ENCODE data around the gene ZNF280D. TPM values are rescaled to one million over a fixed set of nuclear protein-coding genes. Genes with fewer than 3 reads are reported as not detected.

ZNF280D gene
- total and polyA plus RNA-seq, 2 of the 13 experiments (the other 11 are each of a cell fraction or from before 2014, with no cell fraction given) = 7.1 to 11.9 TPM

DNA sequence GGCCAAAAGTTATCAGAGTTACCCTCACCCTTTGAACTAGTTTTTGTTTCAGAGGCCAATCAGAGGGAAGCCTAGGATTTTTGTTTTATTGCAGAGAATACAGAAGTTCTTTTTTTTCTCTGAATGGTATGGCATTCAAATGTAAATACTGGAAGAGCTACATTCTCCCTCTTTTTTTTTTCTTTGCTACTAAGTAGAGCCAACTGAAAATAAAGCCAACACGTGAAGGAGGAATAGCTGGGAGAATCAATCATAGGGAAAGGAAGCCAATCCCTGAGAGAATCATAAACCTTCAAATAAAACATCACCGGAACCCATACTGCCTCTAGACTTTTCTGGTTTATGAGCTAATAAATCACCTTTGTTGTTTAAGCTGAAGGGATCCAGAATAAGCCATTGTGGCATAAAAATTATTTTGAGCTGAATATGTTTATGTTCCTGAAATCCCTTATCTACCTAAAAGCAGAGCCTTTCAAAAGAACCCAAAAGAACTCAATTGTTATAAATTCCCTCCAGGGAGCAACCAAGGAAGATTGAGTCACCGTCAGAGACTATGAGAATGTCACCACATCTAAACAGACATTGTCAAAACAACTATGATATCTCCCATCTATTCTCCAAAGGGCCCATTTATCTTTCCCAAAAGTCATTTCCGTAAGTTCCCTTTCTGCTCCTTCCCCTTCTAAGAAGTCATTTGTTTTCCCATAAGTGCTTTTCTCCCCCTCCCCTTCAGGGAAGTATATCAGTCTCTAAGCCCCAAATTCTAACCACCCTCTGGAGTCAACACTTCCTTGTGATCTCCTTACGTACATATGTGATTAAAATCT lies 3.8 kb upstream of the ZNF280D start:
- Histone ChIP-seq H3K4me3 (replicated peaks in 1 of 3; ENCODE audit: insufficient read depth in 1 of 3, low read depth in 2 of 3, low read length in 3 of 3) (peak overlapping the region in 2 of 3 experiments; percentile 5 to 16; a peak in 2 of 6 replicates), H3K9ac (ENCODE audit: insufficient read depth, low read depth, low read length) (peak overlapping the region; percentile 21; the same call in 1 of the 2 replicates), H3K27ac (ENCODE audit: extremely low read length, insufficient read depth, low read length) (no peak overlapping the region), H3K36me3 (replicated peaks in 1 of 2; ENCODE audit: control insufficient read depth in 1 of 2, insufficient read depth in 2 of 2, low read length in 2 of 2) (no peaks in the 10 kb centered on the region), H3K4me1 (ENCODE audit: insufficient read depth, low read length) (peaks cover 63% of the 10 kb centered on the region), H3K4me2 (ENCODE audit: low read depth, low read length) (peak overlapping the region; percentile 43), H4K20me1 (ENCODE audit: insufficient read depth, low read length) (no peaks in the 10 kb centered on the region), H3K9me3 (ENCODE audit: low read length) (peaks cover 7% of the 10 kb centered on the region; the same call in 1 of the 2 replicates), H3K27me3 (ENCODE audit: control insufficient read depth in 1 of 2, insufficient read depth in 2 of 2, low read length in 2 of 2) (no peaks in the 10 kb centered on the region; a peak in 1 of 5 replicates), H3K79me2 (ENCODE audit: insufficient read depth, low read length) (peaks cover 2% of the 10 kb centered on the region), H2AFZ (ENCODE audit: low read length) (no peak overlapping the region)
- CTCF ChIA-PET (ENCODE audit: low intra/inter-chr PET ratio, low total read pairs) = no interaction called here
- no TSS peak for BruUV-seq (replicated peaks)
- DNase-seq (ENCODE audit: low spot score) (no peak), ATAC-seq (no peak), FAIRE-seq (no peak)
- 31% methylated on average over 5 of the region's 5 CpGs for WGBS (ENCODE audit: low lambda C conversion rate)
- in situ Hi-C loops (cut with HindIII; ENCODE audit: extremely low pct_ligation_motif_present, low pct_unique_long_range_greater_than_20kb) = no loop called here
- intact Hi-C loops (cut with micrococcal nuclease; ENCODE audit: unreplicated experiment) = loop anchor here (10.0 kb wide), 1 partner anchor 242 kb away; no protein-coding TSS in a partner anchor
- POLR2A ChIA-PET = no interaction called here
- no peak for TF ChIP-seq ZNF557 (CRISPR knock-in tag; IDR thresholded peaks at IDR 0.05)
- TF ChIP-seq, protein P1, sequence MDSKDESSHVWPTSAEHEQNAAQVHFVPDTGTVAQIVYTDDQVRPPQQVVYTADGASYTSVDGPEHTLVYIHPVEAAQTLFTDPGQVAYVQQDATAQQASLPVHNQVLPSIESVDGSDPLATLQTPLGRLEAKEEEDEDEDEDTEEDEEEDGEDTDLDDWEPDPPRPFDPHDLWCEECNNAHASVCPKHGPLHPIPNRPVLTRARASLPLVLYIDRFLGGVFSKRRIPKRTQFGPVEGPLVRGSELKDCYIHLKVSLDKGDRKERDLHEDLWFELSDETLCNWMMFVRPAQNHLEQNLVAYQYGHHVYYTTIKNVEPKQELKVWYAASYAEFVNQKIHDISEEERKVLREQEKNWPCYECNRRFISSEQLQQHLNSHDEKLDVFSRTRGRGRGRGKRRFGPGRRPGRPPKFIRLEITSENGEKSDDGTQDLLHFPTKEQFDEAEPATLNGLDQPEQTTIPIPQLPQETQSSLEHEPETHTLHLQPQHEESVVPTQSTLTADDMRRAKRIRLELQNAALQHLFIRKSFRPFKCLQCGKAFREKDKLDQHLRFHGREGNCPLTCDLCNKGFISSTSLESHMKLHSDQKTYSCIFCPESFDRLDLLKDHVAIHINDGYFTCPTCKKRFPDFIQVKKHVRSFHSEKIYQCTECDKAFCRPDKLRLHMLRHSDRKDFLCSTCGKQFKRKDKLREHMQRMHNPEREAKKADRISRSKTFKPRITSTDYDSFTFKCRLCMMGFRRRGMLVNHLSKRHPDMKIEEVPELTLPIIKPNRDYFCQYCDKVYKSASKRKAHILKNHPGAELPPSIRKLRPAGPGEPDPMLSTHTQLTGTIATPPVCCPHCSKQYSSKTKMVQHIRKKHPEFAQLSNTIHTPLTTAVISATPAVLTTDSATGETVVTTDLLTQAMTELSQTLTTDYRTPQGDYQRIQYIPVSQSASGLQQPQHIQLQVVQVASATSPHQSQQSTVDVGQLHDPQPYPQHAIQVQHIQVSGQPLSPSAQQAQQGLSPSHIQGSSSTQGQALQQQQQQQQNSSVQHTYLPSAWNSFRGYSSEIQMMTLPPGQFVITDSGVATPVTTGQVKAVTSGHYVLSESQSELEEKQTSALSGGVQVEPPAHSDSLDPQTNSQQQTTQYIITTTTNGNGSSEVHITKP (CRISPR knock-in tag; IDR thresholded peaks at IDR 0.05; ENCODE audit: low read depth) = no peak
- no peak for TF ChIP-seq ZKSCAN1 (IDR thresholded peaks at IDR 0.05; ENCODE audit: low read length)
- TF ChIP-seq ZNF883 (CRISPR knock-in tag; IDR thresholded peaks at IDR 0.05; ENCODE audit: not compliant biosample characterization) = no peak
- TF ChIP-seq ATF7-NPFF (CRISPR knock-in tag; IDR thresholded peaks at IDR 0.05; ENCODE audit: low read depth) = no peak
- TF ChIP-seq ZFP36 (IDR thresholded peaks at IDR 0.05; ENCODE audit: borderline replicate concordance, low read depth, low read length, partially characterized antibody) = no peak
- TF ChIP-seq, protein P2, sequence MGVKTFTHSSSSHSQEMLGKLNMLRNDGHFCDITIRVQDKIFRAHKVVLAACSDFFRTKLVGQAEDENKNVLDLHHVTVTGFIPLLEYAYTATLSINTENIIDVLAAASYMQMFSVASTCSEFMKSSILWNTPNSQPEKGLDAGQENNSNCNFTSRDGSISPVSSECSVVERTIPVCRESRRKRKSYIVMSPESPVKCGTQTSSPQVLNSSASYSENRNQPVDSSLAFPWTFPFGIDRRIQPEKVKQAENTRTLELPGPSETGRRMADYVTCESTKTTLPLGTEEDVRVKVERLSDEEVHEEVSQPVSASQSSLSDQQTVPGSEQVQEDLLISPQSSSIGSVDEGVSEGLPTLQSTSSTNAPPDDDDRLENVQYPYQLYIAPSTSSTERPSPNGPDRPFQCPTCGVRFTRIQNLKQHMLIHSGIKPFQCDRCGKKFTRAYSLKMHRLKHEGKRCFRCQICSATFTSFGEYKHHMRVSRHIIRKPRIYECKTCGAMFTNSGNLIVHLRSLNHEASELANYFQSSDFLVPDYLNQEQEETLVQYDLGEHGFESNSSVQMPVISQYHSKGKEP (CRISPR knock-in tag; IDR thresholded peaks at IDR 0.05) = no peak
- TF ChIP-seq, protein P3, sequence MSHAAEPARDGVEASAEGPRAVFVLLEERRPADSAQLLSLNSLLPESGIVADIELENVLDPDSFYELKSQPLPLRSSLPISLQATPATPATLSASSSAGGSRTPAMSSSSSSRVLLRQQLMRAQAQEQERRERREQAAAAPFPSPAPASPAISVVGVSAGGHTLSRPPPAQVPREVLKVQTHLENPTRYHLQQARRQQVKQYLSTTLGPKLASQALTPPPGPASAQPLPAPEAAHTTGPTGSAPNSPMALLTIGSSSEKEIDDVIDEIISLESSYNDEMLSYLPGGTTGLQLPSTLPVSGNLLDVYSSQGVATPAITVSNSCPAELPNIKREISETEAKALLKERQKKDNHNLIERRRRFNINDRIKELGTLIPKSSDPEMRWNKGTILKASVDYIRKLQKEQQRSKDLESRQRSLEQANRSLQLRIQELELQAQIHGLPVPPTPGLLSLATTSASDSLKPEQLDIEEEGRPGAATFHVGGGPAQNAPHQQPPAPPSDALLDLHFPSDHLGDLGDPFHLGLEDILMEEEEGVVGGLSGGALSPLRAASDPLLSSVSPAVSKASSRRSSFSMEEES (CRISPR knock-in tag; IDR thresholded peaks at IDR 0.05) = no peak
- TF ChIP-seq KDM1A (CRISPR knock-in tag; IDR thresholded peaks at IDR 0.05) = no peak
- TF ChIP-seq ZNF788 (CRISPR knock-in tag; IDR thresholded peaks at IDR 0.05; ENCODE audit: borderline replicate concordance) = no peak
- TF ChIP-seq, protein P4, sequence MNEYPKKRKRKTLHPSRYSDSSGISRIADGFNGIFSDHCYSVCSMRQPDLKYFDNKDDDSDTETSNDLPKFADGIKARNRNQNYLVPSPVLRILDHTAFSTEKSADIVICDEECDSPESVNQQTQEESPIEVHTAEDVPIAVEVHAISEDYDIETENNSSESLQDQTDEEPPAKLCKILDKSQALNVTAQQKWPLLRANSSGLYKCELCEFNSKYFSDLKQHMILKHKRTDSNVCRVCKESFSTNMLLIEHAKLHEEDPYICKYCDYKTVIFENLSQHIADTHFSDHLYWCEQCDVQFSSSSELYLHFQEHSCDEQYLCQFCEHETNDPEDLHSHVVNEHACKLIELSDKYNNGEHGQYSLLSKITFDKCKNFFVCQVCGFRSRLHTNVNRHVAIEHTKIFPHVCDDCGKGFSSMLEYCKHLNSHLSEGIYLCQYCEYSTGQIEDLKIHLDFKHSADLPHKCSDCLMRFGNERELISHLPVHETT (CRISPR knock-in tag; conservative IDR thresholded peaks at IDR 0.05) = no peak
- no peak for TF ChIP-seq ZFAT (CRISPR knock-in tag; conservative IDR thresholded peaks at IDR 0.05)
- no peak for TF ChIP-seq ZNF235 (CRISPR knock-in tag; IDR thresholded peaks at IDR 0.05; ENCODE audit: borderline replicate concordance)
- TF ChIP-seq ZMYM3 (CRISPR knock-in tag; IDR thresholded peaks at IDR 0.05) = no peak
- no peak for TF ChIP-seq SALL1 (CRISPR knock-in tag; IDR thresholded peaks at IDR 0.05)
- TF ChIP-seq MIXL1 (CRISPR knock-in tag; IDR thresholded peaks at IDR 0.05) = no peak
